Astrocyte (in vitro differentiated cells and primary cell): ENCODE results near the gene GPR61. TPM values are rescaled to one million over a fixed set of nuclear protein-coding genes. Genes with fewer than 3 reads are reported as not detected.

ENCODE experiments used
- DNase-seq: peaks from one replicate; pipeline ENCODE4 v3.0.0-alpha.2; 2010; ENCODE audit warnings: low read depth
- FAIRE-seq: peaks from 2 replicates; lab custom pipeline; 2011; peaks lifted over from hg19 to GRCh38; lab: Jason Lieb, UNC
- H2AFZ ChIP-seq: 2 replicates; pipeline ENCODE4 v1.6.0; 2012; ENCODE audit warnings: low read depth, low read length, inconsistent platforms
- H3K27ac ChIP-seq: 2 replicates; pipeline ENCODE4 v1.5.1; 2011; ENCODE audit warnings: low read depth, low read length, inconsistent platforms
- H3K27me3 ChIP-seq: 2 replicates; pipeline ENCODE4 v1.6.0; 2011; ENCODE audit warnings: low read length, inconsistent platforms; ENCODE audit not compliant: insufficient read depth
- H3K36me3 ChIP-seq: 2 replicates; pipeline ENCODE4 v1.5.1; 2011; ENCODE audit warnings: low read length, inconsistent platforms; ENCODE audit not compliant: insufficient read depth
- H3K4me1 ChIP-seq: 2 replicates; pipeline ENCODE4 v1.5.1; 2011; ENCODE audit warnings: low read length, inconsistent platforms; ENCODE audit not compliant: insufficient read depth
- H3K4me2 ChIP-seq: 2 replicates; pipeline ENCODE4 v1.6.0; 2012; ENCODE audit warnings: low read length, inconsistent platforms
- H3K4me3 ChIP-seq: 2 replicates; pipeline ENCODE4 v1.5.1; 2011; ENCODE audit warnings: low read depth, mild to moderate bottlenecking, low read length, inconsistent platforms; ENCODE audit not compliant: insufficient read depth
- H3K79me2 ChIP-seq: 2 replicates; pipeline ENCODE4 v1.6.0; 2012; ENCODE audit warnings: mild to moderate bottlenecking, low read length, inconsistent platforms; ENCODE audit not compliant: insufficient read depth
- H3K9ac ChIP-seq: 2 replicates; pipeline ENCODE4 v1.6.0; 2012; ENCODE audit warnings: mild to moderate bottlenecking, low read length, inconsistent platforms
- H3K9me3 ChIP-seq: 2 replicates; pipeline ENCODE4 v1.5.1; 2012; ENCODE audit warnings: low read depth, mild to moderate bottlenecking, low read length, inconsistent platforms; ENCODE audit not compliant: insufficient read depth
- H4K20me1 ChIP-seq: 2 replicates; pipeline ENCODE4 v1.6.0; 2012; ENCODE audit warnings: low read length, inconsistent platforms; ENCODE audit not compliant: insufficient read depth
- H3K27ac Mint-ChIP-seq: one replicate; pipeline ENCODE4 v1.8.0; 2021; ENCODE audit warnings: mild to moderate bottlenecking, mixed read lengths; ENCODE audit not compliant: unreplicated experiment
- H3K27me3 Mint-ChIP-seq: one replicate; pipeline ENCODE4 v1.8.0; 2021; ENCODE audit warnings: low read depth, mixed read lengths; ENCODE audit not compliant: unreplicated experiment
- H3K36me3 Mint-ChIP-seq: one replicate; pipeline ENCODE4 v1.8.0; 2021; ENCODE audit warnings: low read depth, mixed read lengths; ENCODE audit not compliant: unreplicated experiment
- H3K4me1 Mint-ChIP-seq: one replicate; pipeline ENCODE4 v1.8.0; 2021; ENCODE audit warnings: low read depth, mixed read lengths; ENCODE audit not compliant: unreplicated experiment
- H3K4me3 Mint-ChIP-seq: one replicate; pipeline ENCODE4 v1.8.0; 2021; ENCODE audit warnings: mild to moderate bottlenecking, moderate library complexity, mixed read lengths; ENCODE audit not compliant: unreplicated experiment
- H3K9me3 Mint-ChIP-seq: one replicate; pipeline ENCODE4 v1.8.0; 2021; ENCODE audit warnings: mild to moderate bottlenecking, mixed read lengths; ENCODE audit not compliant: unreplicated experiment
- CTCF ChIP-seq: IDR thresholded peaks from 2 replicates; pipeline ENCODE4 v1.5.1; 2011; ENCODE audit warnings: low read depth, mild to moderate bottlenecking, inconsistent platforms, low read length, moderate library complexity; ENCODE audit not compliant: insufficient read depth
- EZH2 ChIP-seq: IDR thresholded peaks from 2 replicates; pipeline ENCODE4 v1.6.1; 2012; ENCODE audit warnings: mild to moderate bottlenecking, low read length, inconsistent platforms; ENCODE audit not compliant: insufficient read depth
- total RNA-seq: library from RNA; stranded (reverse); gene quantifications from 2 replicates; pipeline ENCODE4 v1.2.1, GENCODE V29; 2021

Gene GPR61
- total RNA-seq, 1 donor from 2014 or later, result not detected

DNA sequence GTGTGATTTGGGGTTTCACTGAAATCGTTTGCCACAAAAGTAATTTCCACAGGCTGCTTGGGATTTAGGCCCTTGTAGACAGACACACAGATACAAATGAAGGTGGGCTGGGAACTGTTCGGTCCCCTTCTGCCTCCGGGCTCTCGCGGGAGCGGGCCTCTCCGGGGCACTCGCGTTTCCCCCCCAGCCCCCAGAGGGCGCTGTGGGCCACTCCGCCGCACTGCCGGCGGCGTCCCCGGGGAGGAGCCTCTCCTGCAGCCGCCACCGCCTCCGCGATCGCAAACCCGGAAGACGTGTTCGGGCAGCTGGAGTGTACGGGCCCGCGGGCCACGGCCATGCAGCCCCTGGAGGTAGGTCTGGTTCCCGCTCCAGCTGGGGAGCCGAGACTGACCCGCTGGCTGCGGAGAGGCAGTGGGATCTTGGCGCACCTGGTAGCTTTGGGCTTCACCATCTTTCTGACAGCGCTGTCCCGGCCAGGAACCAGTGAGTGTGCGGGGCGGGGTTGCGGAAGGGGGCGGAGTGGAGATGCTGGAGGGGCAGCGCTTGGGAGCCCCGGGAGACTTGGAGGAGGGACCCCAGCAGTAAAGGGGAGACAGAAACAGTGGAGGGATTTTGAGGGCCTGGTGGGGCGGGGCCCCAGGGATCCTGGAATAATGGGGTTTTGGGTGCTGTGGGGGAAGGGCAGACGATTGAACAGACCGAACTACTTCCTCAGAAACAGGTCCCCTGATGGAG is 45.7 kb upstream of the GPR61 start, which contains the start of gene CYB561D1:
CYB561D1 (plus strand) TSS at position 290 of the 735 bp plus-strand sequence; CDS start at position 336, 46 bp downstream.
- FAIRE-seq (no peak), DNase-seq (peak; percentile 53)
- Histone ChIP-seq H3K36me3 (no peaks in the 10 kb centered on the region), H3K9ac (peak within 1 kb of the TSS; percentile 77), H3K4me1 (peaks cover 4% of the 10 kb centered on the region), H4K20me1 (peaks cover 17% of the 10 kb centered on the region), H3K4me3 (peak within 1 kb of the TSS; percentile 93), H3K27me3 (no peaks in the 10 kb centered on the region), H3K9me3 (no peaks in the 10 kb centered on the region), H3K4me2 (peak within 1 kb of the TSS; percentile 77), H3K79me2 (peaks cover 12% of the 10 kb centered on the region), H3K27ac (peak within 1 kb of the TSS; percentile 49), H2AFZ (peak within 1 kb of the TSS; percentile 96)
- Mint-ChIP-seq H3K27ac (peak within 1 kb of the TSS; percentile 66), H3K4me1 (peaks cover 22% of the 10 kb centered on the region), H3K27me3 (no peaks in the 10 kb centered on the region), H3K4me3 (peak within 1 kb of the TSS; percentile 97), H3K36me3 (peaks cover 15% of the 10 kb centered on the region), H3K9me3 (no peaks in the 10 kb centered on the region)
- peak; percentile 75 for TF ChIP-seq CTCF
- no peak for TF ChIP-seq EZH2

DNA sequence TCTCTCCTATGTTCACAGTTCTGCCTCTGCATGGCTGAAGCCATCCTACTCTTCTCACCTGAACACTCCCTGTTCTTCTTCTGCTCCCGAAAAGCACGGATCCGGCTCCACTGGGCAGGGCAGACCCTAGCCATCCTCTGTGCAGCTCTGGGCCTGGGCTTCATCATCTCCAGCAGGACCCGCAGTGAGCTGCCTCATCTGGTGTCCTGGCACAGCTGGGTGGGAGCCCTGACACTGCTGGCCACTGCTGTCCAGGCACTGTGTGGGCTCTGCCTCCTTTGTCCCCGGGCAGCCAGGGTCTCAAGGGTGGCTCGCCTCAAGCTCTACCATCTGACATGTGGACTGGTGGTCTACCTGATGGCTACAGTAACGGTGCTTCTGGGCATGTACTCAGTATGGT is 43.9 kb upstream of the GPR61 start:
- Histone ChIP-seq H3K27ac (no peak overlapping the region), H3K36me3 (no peaks in the 10 kb centered on the region), H3K79me2 (peaks cover 12% of the 10 kb centered on the region), H3K4me1 (peaks cover 14% of the 10 kb centered on the region), H3K4me3 (no peak overlapping the region), H3K27me3 (no peaks in the 10 kb centered on the region), H3K4me2 (no peak overlapping the region), H2AFZ (no peak overlapping the region), H4K20me1 (peaks cover 30% of the 10 kb centered on the region), H3K9ac (no peak overlapping the region), H3K9me3 (no peaks in the 10 kb centered on the region)
- FAIRE-seq (no peak), DNase-seq (no peak)
- H3K4me3 Mint-ChIP-seq, result peak overlapping the region; percentile 67
- peaks cover 40% of the 10 kb centered on the region for H3K4me1 Mint-ChIP-seq
- TF ChIP-seq CTCF (no peak), EZH2 (no peak)
- no peaks in the 10 kb centered on the region for H3K27me3 Mint-ChIP-seq
- peak overlapping the region; percentile 58 for H3K27ac Mint-ChIP-seq
- H3K9me3 Mint-ChIP-seq, result no peaks in the 10 kb centered on the region
- peaks cover 9% of the 10 kb centered on the region for H3K36me3 Mint-ChIP-seq
